Jurkat, Clone E6-1 (cell line): ENCODE data around the gene PLIN5.
"Not testable (repeated sequence)": the region's sequence is repeated elsewhere in the genome, so short reads cannot be mapped to it uniquely, and the experiment has no call there.

ENCODE experiments used
- DNase-seq: peaks from one replicate; pipeline ENCODE4 v3.0.0-alpha.2; 2011; ENCODE audit warnings: low read depth, low spot score
- H3K4me3 ChIP-seq: 2 replicates; pipeline ENCODE4 v1.5.1; 2011; ENCODE audit warnings: mild to moderate bottlenecking, low read length, control low read depth, moderate library complexity

The PLIN5 gene

GRCh38 chr19:4547303-4548237, 12.5 kb upstream of the PLIN5 start:
- DNase-seq = no peak
- no peak overlapping the region for H3K4me3 ChIP-seq

GRCh38 chr19:4543842-4544647, 9.0 kb upstream of the PLIN5 start:
- no peak overlapping the region for H3K4me3 ChIP-seq
- DNase-seq = no peak

DNA sequence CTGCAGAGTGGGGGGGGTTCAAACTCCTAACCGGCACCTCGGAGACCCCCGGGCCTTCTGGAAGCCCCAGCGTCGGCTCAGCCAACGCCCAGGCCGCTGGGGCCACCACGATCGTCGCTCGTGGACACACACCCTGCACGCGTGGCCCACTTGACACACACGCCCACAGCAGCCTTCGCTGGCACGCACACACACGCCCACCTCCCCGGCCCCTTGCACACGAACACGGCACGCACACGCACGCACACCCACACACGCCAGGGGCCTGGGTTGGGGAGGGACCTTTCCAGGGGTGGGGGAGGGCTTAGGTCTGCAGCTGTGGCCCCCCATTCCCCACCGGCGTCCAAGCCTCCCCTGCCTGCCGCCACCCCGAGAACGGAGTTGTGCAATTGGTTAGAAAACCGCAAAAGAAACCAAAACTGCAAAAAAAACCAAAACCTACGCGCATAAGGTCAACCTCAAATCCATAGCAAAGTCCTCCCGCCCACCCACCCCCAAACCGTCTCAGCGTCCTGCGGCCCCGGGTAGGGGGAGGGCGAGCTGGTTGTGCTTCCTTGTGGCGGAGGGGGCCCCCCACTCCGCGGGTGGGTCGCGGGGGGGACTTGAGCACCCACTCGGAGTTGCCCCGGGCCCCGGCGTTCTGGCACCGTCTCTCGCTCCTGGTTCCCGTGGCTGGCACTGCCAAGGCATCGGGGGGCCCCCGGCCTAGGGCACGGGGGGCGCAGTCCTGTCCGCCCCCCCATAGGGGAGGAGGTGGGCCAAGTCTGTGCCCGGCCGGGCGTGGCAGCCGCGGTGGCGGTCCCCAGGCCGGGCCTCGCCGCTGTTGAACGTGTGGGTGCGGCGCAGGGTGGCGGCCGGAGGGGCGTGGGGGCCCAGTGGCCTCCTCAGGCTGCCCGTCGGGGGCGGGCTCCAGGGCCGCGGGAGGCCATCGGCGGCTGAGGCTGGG, 8.1 kb upstream of the PLIN5 start:
- no peak overlapping the region for H3K4me3 ChIP-seq
- no peak for DNase-seq

GRCh38 chr19:4541806-4542145, 6.8 kb upstream of the PLIN5 start:
- H3K4me3 ChIP-seq, DNase-seq: not testable (repeated sequence)

DNA sequence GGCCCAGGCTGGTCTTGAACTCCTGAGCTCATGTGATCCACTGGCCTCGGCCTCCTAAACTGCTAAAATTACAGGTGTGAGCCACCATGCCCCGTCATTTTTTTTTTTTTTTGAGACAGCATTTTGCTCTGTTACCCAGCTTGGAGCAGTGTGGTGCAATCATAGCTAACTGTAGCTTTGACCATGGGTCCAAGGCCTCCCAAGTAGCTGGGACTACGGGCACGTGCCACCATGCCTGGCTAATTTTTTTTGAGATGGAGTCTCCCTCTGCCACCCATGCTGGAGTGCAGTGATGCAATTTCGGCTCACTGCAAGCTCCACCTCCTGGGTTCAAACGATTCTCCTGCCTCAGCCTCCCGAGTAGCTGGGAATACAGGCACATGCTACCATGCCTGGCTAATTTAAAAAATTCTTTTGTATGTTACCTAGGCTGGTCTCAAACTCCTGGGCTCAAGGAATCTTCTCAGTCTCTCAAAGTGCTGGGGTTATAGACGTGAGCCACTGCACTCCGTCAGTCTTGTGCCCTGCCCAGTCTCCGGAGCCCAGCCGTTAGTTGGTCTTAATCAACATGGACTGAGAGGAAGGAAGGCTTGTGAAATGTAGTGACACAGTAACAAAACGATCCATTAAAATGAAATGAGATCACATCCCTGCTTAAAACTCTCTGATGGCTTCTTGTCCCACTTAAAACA, 6.2 kb upstream of the PLIN5 start:
- H3K4me3 ChIP-seq = no peak overlapping the region
- DNase-seq = no peak

GRCh38 chr19:4539693-4540581, 4.9 kb upstream of the PLIN5 start, which contains the start of gene LRG1:
TSS of gene LRG1 (minus strand) at chr19:4540036. CDS start at chr19:4540013, 23 bp downstream.
- H3K4me3 ChIP-seq = no peak within 1 kb of the TSS
- DNase-seq = no peak

GRCh38 chr19:4539169-4539692, 4.2 kb upstream of the PLIN5 start:
- H3K4me3 ChIP-seq = no peak overlapping the region
- no peak for DNase-seq

DNA sequence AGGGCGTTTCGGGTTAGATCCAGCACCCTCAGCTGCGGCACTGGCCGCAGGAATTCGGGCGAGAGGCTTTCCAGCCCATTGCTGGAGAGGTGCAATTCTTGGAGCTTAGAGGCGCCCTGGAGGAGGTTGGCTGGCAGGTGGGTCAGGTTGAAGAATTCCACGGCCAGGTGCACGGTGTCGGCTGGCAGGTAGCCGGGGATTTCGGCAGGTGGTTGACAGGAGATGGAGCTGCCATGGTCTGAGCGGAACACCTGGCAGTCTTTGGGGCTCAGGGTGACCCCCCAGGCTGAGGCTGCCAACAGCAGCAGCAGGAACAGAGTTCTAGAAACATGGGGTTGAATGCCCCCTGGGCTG, 3.6 kb upstream of the PLIN5 start:
- H3K4me3 ChIP-seq = no peak overlapping the region
- DNase-seq = no peak

DNA sequence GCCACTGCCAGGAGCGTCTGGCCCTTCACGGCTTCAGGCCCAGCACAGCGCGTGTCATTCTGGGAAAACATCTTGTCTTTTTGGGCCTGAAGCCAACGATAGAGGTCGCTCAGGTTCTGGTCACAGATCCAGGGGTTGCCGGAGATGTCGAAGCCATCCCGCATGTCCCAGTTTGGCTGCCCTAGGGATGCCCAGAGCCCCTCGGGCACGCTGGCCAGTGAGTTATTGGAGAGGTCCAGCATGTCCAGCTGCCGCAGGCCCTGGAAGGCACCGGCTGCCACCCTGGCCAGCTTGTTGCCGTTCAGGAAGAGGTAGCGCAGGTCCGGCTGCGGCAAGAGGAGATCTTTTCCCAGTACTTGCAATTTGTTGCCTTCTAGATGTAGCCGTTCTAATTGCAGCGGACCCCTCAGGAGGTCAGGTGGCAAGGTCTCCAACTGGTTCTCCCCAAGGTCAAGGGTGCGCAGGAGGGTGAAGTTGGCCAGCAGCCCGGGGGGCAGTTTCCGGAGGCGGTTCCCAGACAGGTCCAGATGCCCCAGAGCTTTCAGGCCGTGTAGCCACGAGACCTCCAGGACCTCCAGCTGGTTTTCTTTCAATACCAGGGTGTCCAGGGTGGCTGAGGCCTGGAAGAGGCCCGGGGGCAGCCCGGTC, 3.1 kb upstream of the PLIN5 start:
- H3K4me3 ChIP-seq = no peak overlapping the region
- DNase-seq = no peak

- DNase-seq = no peak
- H3K4me3 ChIP-seq = no peak overlapping the region
Measured at GRCh38 chr19:4536798-4537197, 1.8 kb upstream of the PLIN5 start.

- no peak for DNase-seq
Measured at GRCh38 chr19:4533835-4534424, 1.1 kb downstream of the PLIN5 start.

DNA sequence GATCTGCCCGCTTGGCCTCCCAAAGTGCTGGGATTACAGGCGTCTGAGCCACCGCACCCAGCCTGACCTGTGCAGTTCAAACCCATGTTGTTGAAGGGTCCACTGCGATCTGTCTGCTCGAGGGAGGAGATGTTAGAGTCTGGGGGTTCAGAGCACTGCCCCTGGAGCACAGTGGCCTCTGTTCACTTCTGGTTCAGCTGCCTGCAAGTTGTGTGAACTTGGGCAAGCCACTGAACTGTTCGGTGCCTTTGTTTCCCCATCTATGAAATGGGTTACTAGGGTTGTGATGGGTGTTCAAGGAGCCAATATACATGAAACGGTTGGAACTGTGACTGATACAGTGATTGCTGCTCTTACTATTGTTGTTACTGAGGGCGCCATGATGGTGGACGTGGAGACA, 1.7 kb downstream of the PLIN5 start:
- no peak for DNase-seq

More at GRCh38 chr19:4533835-4534424, 1.1 kb downstream of the PLIN5 start:
- H3K4me3 ChIP-seq = no peak overlapping the region

DNA sequence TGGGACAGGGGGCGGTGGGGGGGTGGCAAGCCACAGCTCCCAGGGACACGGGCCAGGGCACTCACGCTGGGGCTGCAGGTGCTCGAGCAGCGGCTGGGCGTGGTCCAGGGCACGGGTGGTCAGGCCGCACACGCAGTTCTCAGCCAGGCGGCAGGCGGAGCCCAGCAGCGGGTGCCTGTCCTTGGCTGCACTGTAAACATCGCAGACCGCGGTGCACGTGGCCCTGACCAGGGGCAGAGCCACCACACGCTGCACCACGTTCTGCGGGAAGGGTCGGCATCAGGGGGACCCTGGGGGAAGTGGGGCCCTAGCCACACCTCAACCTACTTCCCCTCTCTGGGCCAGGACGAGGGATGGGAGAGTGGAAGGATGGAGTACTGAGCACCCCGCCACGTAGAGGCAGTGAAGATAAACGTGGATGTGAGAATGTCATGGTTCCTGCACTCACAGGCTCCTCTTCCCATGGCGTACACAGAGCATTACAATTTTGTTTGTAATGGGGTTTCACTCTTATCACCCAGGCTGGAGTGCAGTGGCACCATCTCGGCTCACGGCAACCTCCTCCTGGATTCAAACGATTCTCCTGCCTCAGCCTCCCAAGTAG, 3.4 kb downstream of the PLIN5 start:
- H3K4me3 ChIP-seq = no peak overlapping the region
- no peak for DNase-seq

More for the DNA sequence above, 1.7 kb downstream of the PLIN5 start:
- H3K4me3 ChIP-seq = no peak overlapping the region

DNA sequence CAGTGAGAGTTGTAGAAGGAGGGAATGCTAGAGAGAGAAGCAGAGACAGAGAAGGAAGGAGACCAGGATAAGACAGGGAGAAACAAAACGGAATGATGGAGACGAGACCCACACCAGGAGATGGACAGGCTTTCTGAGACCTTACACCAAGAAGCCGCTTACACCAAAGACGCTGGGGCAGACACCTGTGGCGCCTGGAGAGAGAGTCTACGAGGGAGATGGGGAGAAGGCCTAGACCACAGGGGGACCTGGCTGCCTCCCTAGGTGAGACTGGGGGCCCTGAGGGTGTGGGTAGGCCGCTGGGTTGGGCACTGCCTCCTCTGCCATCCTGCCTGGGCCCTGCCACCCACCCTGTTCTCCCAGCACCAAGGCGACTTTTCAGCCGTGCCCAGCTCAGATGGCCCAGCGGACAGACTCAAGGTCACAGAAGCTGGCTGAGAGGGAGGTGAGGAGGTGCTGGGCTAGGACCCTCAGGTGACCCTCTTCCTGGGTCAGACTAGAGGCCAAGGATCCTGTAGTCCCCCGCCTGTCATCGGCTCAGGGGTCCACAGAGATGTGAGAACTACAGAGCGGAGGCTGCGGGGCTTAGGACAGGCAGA, 5.0 kb downstream of the PLIN5 start:
- no peak overlapping the region for H3K4me3 ChIP-seq
- DNase-seq = no peak

DNA sequence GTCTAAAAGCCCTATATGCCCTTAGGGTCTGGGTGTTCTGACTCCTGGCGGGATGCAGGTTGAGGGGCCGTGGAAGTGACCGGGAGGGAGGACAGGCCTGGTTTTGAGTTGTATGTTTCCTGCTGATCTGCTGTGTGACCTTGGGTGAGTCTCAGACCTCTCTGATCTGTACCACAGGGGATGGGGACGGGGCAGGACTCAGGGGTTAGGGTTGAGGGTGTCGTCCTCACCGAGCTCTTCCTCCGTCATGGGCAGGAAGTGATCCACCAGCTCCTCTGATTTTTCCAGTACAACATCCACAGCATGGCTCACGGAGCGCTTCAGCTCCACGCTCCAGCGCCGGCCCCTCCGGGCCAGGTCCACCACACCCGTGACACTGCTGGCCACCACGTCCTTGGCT, 6.2 kb downstream of the PLIN5 start:
- DNase-seq = no peak

DNA sequence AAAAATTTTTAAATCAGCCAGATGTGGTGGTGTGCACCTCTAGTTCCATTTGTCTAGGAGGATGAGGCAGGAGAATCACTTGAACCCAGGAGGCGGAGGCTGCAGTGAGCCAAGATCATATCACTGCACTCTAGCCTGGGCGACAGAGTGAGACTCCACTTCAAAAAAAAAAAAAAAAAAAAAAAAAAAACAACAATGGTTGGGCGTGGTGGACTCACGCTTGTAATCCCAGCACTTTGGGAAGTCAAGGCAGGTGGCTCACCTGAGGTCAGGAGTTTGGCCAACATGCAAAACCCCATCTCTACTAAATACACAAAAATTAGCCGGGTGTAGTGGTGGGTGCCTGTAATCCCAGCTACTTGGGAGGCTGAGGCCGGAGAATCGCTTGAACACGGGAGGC, 7.6 kb downstream of the PLIN5 start:
- H3K4me3 ChIP-seq, DNase-seq: not testable (repeated sequence)

More for the DNA sequence above, 6.2 kb downstream of the PLIN5 start:
- no peak overlapping the region for H3K4me3 ChIP-seq
